Kidney (tissue), 14 donors: ENCODE measurements around the gene HSPG2. TPM values are rescaled to one million over a fixed set of nuclear protein-coding genes. Genes with fewer than 3 reads are reported as not detected.

ENCODE experiments used
- DNase-seq, 5 donors: peaks; one replicate each; pipeline ENCODE4 v3.0.0-alpha.2; 2013 to 2020
- FAIRE-seq: peaks from 2 replicates; lab custom pipeline; 2012; peaks lifted over from hg19 to GRCh38; lab: Jason Lieb, UNC
- H3K27ac ChIP-seq, 2 donors: one replicate each; pipeline ENCODE4 v1.7.0; 2013; ENCODE audit warnings: low read depth in 2 of 2, low read length in 2 of 2, inconsistent platforms in 1 of 2
- H3K27me3 ChIP-seq: one replicate; pipeline ENCODE4 v1.7.1; 2013; ENCODE audit warnings: low read length, inconsistent platforms; ENCODE audit not compliant: control insufficient read depth, insufficient read depth
- H3K36me3 ChIP-seq, 3 donors: one replicate each; pipeline versions ENCODE4 v1.7.0 to v1.7.1; 2013; ENCODE audit warnings: low read length in 3 of 3, control low read depth in 1 of 3, inconsistent platforms in 1 of 3; ENCODE audit not compliant: insufficient read depth in 3 of 3, control insufficient read depth in 2 of 3
- H3K4me1 ChIP-seq, 3 donors: one replicate each; pipeline versions ENCODE4 v1.7.0 to v1.7.1; 2013; ENCODE audit warnings: low read length in 3 of 3, inconsistent platforms in 1 of 3, low read depth in 1 of 3; ENCODE audit not compliant: control insufficient read depth in 2 of 3, insufficient read depth in 2 of 3
- H3K4me3 ChIP-seq, 3 donors: one replicate each; pipeline versions ENCODE4 v1.7.0 to v1.8.1; 2013; ENCODE audit warnings: low read length in 3 of 3, control low read depth in 1 of 3, inconsistent platforms in 1 of 3
- H3K9ac ChIP-seq, 3 donors: one replicate each; pipeline versions ENCODE4 v1.7.0 to v1.7.1; 2013; ENCODE audit warnings: low read length in 3 of 3, control low read depth in 1 of 3, inconsistent platforms in 1 of 3
- H3K9me3 ChIP-seq, 3 donors: one replicate each; pipeline versions ENCODE4 v1.7.0 to v1.7.1; 2013; ENCODE audit warnings: low read length in 3 of 3, control low read depth in 1 of 3, inconsistent platforms in 1 of 3; ENCODE audit not compliant: control insufficient read depth in 2 of 3, insufficient read depth in 1 of 3
- CTCF ChIP-seq: IDR thresholded peaks from 3 replicates; pipeline ENCODE4 v1.5.1; 2012; ENCODE audit warnings: mild to moderate bottlenecking, moderate library complexity, borderline replicate concordance; ENCODE audit not compliant: insufficient read depth; ENCODE audit errors: extremely low read depth
- intact Hi-C: fragments of 100-400 bp; cut with DNase I; formaldehyde crosslinking; loops from one replicate; pipeline ENCODE4 v1.11.1; 2022
- polyA plus RNA-seq: library from polyadenylated mRNA; stranded (reverse); fragments of 350-450 nt; fragmentation: Illumina TruSeq; extraction: RNeasy Lipid Tissue Mini Kit (QIAGEN cat#74804); gene quantifications from one replicate; pipeline ENCODE4 v1.2.3, GENCODE V29; 2014; ENCODE audit warnings: low read depth, low replicate concordance; ENCODE audit not compliant: insufficient read depth
- total RNA-seq: library from RNA; stranded (reverse); fragmentation: NEBNext Ultra II Directional; extraction: Animal tissue kit (Norgen Biotek cat#: 25700); gene quantifications from one replicate; pipeline ENCODE4 v1.2.1, GENCODE V29; 2021
- donor health status: control.
- donor health status: control.
- donor health status: control.
- donor health status: control.
- donor health status: control.
- donor health status: DM: yes; HTN: yes; CAD: no.
- donor health status: Normal renal cell carcinoma (clear cell type).

The HSPG2 gene
- total and polyA plus RNA-seq, 2 donors from 2014 or later: 60.4 to 510 TPM

- DNase-seq: no peak
- Histone ChIP-seq H3K4me3 (no peak overlapping the region), H3K9me3 (no peaks in the 10 kb centered on the region), H3K27me3 (no peaks in the 10 kb centered on the region), H3K4me1 (peaks cover 0 to 4% (median 0%) of the 10 kb centered on the region in 3 donors), H3K9ac (no peak overlapping the region), H3K27ac (no peak overlapping the region), H3K36me3 (no peaks in the 10 kb centered on the region)
- intact Hi-C loops: no loop called here
- no peak for TF ChIP-seq CTCF
- FAIRE-seq: no peak
Measured at GRCh38 chr1:21891621-21892479, 45.3 kb downstream of the HSPG2 start.

- H3K4me3 ChIP-seq: no peak overlapping the region
- H3K9ac ChIP-seq: no peak overlapping the region
- no peaks in the 10 kb centered on the region for H3K9me3 ChIP-seq
- H3K4me1 ChIP-seq: no peaks in the 10 kb centered on the region
- TF ChIP-seq CTCF: no peak
- no peak overlapping the region for H3K27ac ChIP-seq
- peaks cover 0 to 4% (median 2%) of the 10 kb centered on the region in 3 donors for H3K36me3 ChIP-seq
- FAIRE-seq (no peak), DNase-seq (no peak)
- intact Hi-C loops: no loop called here
- no peaks in the 10 kb centered on the region for H3K27me3 ChIP-seq
Measured at GRCh38 chr1:21891081-21891480, 46.0 kb downstream of the HSPG2 start.

GRCh38 chr1:21888500-21888899 is 48.6 kb downstream of the HSPG2 start:
- peaks cover 0 to 9% (median 2%) of the 10 kb centered on the region in 3 donors for H3K36me3 ChIP-seq
- TF ChIP-seq CTCF: no peak
- no peaks in the 10 kb centered on the region for H3K4me1 ChIP-seq
- no peaks in the 10 kb centered on the region for H3K9me3 ChIP-seq
- no peak overlapping the region for H3K27ac ChIP-seq
- no peak for FAIRE-seq
- DNase-seq: no peak
- intact Hi-C loops: no loop called here
- no peak overlapping the region for H3K4me3 ChIP-seq
- no peak overlapping the region for H3K9ac ChIP-seq
- no peaks in the 10 kb centered on the region for H3K27me3 ChIP-seq
